Mucosa of rectum (tissue), 2 donors: ENCODE results near the gene BPIFB2.
"Not testable (repeated sequence)": the region's sequence is repeated elsewhere in the genome, so short reads cannot be mapped to it uniquely, and the experiment has no call there.

Experiments
- H3K27ac ChIP-seq, 2 donors: one replicate each; pipeline ENCODE4 v1.7.0; 2013; ENCODE audit warnings: inconsistent platforms in 2 of 2, low read depth in 2 of 2, low read length in 2 of 2
- H3K27me3 ChIP-seq, 2 donors: one replicate each; pipeline ENCODE4 v1.7.0; 2013; ENCODE audit warnings: low read length in 2 of 2; ENCODE audit not compliant: control insufficient read depth in 2 of 2, insufficient read depth in 2 of 2
- H3K36me3 ChIP-seq, 2 donors: one replicate each; pipeline ENCODE4 v1.7.0; 2013; ENCODE audit warnings: low read length in 2 of 2; ENCODE audit not compliant: control insufficient read depth in 2 of 2, insufficient read depth in 2 of 2
- H3K4me1 ChIP-seq, 2 donors: one replicate each; pipeline ENCODE4 v1.7.0; 2013; ENCODE audit warnings: low read length in 2 of 2, mild to moderate bottlenecking in 1 of 2; ENCODE audit not compliant: control insufficient read depth in 2 of 2, insufficient read depth in 2 of 2
- H3K4me3 ChIP-seq, 2 donors: one replicate each; pipeline ENCODE4 v1.7.0; 2013; ENCODE audit warnings: low read length in 2 of 2
- H3K9ac ChIP-seq, 2 donors: one replicate each; pipeline ENCODE4 v1.7.0; 2013; ENCODE audit warnings: low read length in 2 of 2, low read depth in 1 of 2, mild to moderate bottlenecking in 1 of 2
- H3K9me3 ChIP-seq, 2 donors: one replicate each; pipeline ENCODE4 v1.7.0; 2013; ENCODE audit warnings: low read length in 2 of 2; ENCODE audit not compliant: control insufficient read depth in 2 of 2
- donor health status: healthy.
- donor health status: Normal muscosa, but diverticular disease.

BPIFB2 gene

DNA sequence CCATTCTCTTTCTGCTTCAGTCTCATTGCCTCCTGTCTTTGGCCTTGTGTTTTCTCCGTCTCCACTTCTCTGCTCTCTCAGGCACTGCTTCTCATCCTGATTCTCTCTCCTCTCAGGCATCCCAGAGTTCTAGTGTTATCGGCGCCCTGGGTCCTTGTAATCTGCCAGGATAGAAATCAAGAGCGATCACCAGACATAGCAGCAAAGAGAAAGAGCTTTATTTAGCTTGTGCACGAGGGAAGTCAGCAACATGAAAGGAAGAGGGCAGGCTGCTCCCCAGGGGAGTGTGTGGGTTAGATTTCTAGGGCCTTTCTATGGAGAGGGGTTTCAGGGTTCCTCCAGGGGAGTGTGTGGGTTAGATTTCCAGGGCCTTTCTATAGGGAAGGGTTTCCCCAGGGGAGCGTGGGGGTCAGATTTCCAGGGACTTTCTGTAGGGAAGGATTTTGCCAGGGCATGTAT lies 35.8 kb upstream of the BPIFB2 start:
- Histone ChIP-seq H3K9ac (no peak overlapping the region), H3K27me3 (no peaks in the 10 kb centered on the region), H3K36me3 (no peaks in the 10 kb centered on the region), H3K9me3 (no peaks in the 10 kb centered on the region), H3K27ac (peak overlapping the region; percentile 7 to 61), H3K4me1 (peaks cover 5 to 17% of the 10 kb centered on the region in 2 donors), H3K4me3 (no peak overlapping the region)

DNA sequence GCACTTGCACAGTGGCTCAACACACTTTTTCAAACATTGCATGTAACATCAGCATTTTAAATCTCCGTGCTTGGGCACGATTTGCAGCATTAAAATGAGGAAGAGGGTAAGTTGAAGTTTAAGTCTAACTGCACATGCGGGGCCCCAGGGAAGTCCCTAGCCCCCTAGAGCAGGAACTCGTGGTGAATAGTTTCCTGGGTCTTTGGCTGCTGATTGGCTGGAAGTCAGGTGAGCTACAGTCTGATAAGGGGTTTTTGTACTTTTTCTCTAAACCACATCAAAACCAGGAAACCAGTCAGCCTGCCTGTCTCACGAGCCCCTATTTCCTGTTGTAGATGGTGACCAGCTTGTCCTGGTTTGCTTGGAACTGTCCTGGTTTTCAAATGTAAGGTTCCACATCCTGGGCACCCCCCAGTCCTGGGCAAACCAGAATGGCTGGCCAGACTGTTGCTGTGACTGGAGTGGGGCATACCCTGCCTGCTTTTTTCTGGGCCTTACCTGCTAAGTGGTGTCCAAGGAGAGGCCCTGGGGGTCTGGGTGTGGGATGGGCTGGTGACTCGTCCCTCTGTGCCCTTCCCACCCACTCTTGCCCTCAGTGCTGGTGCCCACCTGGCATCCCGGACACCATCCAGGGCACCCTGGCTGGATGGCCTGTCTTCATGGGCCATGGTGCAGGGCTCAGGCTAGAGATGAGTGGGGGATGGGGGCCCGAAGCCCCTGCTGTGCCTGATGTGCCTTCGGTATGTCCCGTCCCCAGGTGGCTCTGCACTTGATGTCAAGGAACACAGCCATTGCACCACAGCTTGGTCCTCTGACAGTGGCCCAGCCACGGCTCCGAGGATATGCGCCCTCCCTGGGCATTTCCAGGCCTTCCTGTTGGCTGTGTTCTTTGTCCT lies 35.1 kb upstream of the BPIFB2 start:
- H3K27me3 ChIP-seq, result no peaks in the 10 kb centered on the region
- peak overlapping the region in 1 of 2 donors; percentile 6 for H3K9ac ChIP-seq
- H3K27ac ChIP-seq, result peak overlapping the region; percentile 51 to 77

DNA sequence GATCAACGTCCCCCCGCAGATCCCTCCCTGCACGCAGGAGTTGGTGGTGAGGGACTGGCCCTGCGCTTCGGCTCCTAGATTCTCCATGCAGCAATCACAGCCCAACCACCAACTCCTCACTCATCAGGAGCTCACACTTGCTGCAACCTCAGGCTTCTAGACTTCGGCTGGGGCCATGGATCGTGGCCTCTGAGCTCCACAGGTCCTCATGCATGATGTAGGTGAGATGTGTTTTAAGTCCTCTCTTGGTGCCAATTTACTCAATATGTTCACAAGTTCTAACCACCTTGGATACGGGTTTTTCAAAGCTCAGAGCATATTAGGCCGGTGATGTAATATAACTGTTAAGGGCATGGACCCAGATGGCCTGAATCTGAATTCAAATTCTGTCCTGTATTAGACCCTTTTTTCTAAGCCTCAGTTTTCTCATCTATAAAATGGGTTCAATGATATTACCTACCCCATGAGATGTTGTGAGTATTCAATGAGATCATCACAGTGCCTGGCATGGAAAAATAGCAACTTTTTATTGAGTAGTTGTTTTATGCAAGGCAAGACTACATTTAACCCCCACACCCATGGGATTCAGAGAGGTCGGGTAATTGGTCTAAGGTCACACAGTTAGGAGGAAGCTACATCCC lies 34.3 kb upstream of the BPIFB2 start:
- Histone ChIP-seq H3K27ac (peak overlapping the region; percentile 51 to 77), H3K9me3 (no peaks in the 10 kb centered on the region), H3K4me1 (peaks cover 5 to 17% of the 10 kb centered on the region in 2 donors)

More for the DNA sequence above, 35.1 kb upstream of the BPIFB2 start:
- no peaks in the 10 kb centered on the region for H3K9me3 ChIP-seq
- no peak overlapping the region for H3K4me3 ChIP-seq
- H3K4me1 ChIP-seq, result peaks cover 5 to 17% of the 10 kb centered on the region in 2 donors
- H3K36me3 ChIP-seq, result no peaks in the 10 kb centered on the region

DNA sequence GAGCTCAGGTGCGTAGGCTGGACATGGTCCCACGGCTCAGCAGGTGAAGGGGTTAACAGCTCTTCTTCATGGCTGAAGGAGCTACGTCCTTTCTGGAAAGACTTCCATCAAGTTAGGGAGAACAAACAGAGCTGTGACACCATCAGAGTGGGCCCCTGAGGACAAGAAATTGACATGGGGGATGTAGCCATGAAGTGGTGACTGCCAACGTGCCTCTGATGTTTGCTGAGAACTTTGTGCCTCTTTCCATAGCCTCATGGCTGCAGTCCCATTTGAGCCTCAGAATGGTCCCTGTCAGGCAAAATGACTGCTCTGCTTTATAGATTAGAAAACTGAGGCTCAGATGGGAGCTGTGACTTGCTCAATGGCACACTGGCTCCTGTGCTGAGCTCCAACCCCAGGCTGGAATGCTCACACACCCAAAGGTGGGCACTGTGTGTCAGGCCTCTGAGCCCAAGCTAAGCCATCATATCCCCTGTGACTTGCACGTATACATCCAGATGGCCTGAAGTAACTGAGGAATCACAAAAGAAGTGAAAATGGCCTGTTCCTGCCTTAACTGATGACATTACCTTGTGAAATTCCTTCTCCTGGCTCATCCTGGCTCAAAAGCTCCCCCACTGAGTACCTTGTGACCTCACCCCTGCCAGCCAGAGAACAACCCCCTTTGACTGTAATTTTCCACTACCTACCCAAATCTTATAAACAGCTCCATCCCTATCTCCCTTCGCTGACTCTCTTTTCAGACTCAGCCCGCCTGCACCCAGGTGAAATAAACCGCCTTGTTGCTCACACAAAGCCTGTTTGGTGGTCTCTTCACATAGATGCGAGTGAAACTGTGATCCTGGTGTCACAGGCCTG lies 33.1 kb upstream of the BPIFB2 start:
- H3K9ac ChIP-seq, H3K27me3 ChIP-seq, H3K36me3 ChIP-seq, H3K4me3 ChIP-seq, H3K9me3 ChIP-seq, H3K27ac ChIP-seq: not testable (repeated sequence)
- H3K4me1 ChIP-seq, result peaks cover 5 to 15% of the 10 kb centered on the region in 2 donors

More for the DNA sequence above, 34.3 kb upstream of the BPIFB2 start:
- no peaks in the 10 kb centered on the region for H3K36me3 ChIP-seq
- no peak overlapping the region for H3K4me3 ChIP-seq
- H3K27me3 ChIP-seq, result peaks cover 0 to 2% of the 10 kb centered on the region in 2 donors
- H3K9ac ChIP-seq, result no peak overlapping the region

DNA sequence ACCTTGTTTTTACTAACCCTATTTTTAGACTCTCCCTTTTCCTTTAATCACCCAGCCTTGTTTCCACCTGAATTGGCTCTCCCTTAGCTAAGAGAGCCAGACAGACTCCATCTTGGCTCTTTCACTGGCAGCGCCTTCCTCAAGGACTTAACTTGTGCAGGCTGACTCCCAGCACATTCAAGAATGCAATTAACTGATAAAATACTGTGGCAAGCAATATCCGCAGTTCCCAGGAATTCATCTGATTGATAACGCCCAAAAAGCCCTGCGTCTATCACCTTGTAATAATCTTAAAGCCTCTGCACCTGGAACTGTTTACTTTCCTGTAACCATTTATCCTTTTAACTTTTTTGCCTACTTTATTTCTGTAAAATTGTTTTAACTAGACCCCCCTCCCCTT lies 32.4 kb upstream of the BPIFB2 start:
- peaks cover 5 to 11% of the 10 kb centered on the region in 2 donors for H3K4me1 ChIP-seq
- not testable (repeated sequence) for H3K27me3 ChIP-seq, H3K4me3 ChIP-seq, H3K27ac ChIP-seq, H3K36me3 ChIP-seq, H3K9me3 ChIP-seq, H3K9ac ChIP-seq

DNA sequence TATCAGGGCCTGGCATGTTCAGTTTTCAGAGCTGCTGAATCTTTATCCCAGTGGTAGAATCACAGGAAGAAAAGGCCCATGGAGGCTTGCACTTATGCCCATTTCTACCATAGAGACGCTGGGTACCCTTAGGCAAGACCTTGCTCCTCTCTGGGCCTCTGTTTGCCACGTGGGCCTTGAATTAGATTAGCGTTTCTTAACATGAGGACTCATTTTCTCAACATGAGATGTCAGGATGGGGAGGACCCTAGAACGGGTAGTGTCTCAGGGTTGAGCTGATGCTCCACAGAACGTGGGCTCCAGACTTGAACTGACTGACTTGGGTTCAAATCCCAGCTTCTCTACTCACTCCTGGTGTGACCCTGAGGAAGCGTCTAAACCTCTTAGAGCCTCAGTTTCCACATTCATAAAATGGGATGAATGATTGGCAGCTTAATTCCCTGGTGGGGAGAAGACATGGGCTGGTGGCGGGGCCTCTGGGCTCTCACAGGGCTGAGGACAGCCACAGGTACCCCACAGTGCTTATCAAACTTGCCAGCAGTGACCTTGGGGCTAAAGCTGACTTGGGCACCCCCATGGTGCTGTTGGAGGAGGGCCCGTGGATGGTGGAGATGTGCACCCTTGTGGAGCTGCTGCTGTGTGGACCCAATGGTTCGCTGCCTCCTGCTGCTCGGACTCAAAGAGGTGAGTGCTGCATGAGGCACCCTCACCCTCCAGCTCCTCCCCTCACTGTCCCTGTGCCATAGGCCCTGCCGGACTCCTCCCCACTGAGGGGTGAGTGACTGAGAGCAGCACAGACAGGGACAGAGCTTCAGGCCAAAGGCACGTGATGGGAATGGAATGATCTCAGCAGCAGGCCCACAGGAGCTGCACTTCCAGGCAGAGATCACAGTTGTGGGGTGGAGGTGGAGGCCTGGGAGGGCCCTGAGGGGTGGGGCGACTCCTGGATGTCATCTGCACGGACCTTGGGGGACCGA lies 31.5 kb upstream of the BPIFB2 start:
- peaks cover 0 to 2% of the 10 kb centered on the region in 2 donors for H3K27me3 ChIP-seq

DNA sequence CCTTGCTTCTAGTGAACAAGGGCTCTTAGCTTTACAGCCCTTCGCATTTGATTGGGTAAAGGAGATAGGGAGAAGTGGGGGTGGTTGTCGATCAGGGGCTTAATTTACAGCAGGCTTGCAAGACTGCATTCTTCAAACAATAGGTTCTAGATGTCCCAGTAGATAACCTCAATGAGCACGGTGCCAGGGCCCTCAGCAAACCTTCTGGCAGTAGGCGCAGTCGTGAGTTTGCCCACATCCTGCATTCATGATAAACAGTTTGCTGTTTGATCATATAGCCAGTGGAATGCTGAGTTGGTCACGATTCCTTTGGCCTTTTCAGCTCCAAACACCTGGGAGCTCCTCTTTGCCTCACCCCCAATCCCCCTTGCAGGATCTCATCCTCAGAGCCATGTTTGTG lies 30.8 kb upstream of the BPIFB2 start:
- Histone ChIP-seq H3K4me1 (peaks cover 5 to 7% of the 10 kb centered on the region in 2 donors), H3K27ac (no peak overlapping the region), H3K4me3 (no peak overlapping the region), H3K9ac (no peak overlapping the region), H3K36me3 (no peaks in the 10 kb centered on the region), H3K27me3 (peaks cover 0 to 2% of the 10 kb centered on the region in 2 donors), H3K9me3 (no peaks in the 10 kb centered on the region)

More for the DNA sequence above, 31.5 kb upstream of the BPIFB2 start:
- H3K4me3 ChIP-seq, result no peak overlapping the region
- no peak overlapping the region for H3K9ac ChIP-seq
- H3K9me3 ChIP-seq, result no peaks in the 10 kb centered on the region
- no peaks in the 10 kb centered on the region for H3K36me3 ChIP-seq
- H3K27ac ChIP-seq, result no peak overlapping the region
- peaks cover 5 to 7% of the 10 kb centered on the region in 2 donors for H3K4me1 ChIP-seq

DNA sequence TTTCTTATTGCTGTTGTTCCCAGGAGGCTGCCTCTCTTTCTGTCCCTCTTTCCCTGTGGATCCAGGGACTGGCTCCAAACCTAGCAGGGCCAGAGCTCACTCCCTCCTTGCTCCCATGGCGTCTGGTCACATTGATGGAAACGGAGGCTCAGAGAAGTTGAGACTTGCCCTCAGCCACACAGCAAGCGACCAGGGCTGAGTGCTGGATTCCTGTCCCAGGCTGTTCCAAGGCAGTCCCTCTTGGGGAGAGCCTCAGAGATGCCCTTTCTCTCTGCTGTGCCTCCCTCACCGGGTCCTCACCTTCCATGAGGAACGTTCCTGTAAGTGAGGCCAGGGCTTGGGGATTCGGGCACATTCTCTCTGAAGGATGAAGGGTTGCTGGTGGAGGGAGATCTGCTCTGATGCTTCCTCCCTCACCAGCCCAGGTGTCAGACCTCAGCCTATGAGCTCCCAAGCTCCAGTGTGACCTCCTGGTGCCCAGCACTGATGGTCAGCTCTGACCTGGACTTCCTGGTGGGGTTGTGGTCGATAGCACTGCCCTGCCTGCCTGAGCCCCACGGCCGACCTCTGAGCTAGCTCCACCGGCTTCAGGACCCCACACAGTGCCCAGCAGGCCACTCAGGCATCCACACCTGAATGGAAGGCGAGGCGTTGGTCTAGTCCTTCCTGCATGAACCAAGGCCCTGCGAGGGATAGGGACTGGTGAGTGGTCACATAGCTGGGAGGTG lies 30.1 kb upstream of the BPIFB2 start:
- H3K4me3 ChIP-seq, result no peak overlapping the region
- H3K9ac ChIP-seq, result no peak overlapping the region
- no peaks in the 10 kb centered on the region for H3K9me3 ChIP-seq
- H3K4me1 ChIP-seq, result peaks cover 5 to 6% of the 10 kb centered on the region in 2 donors
- H3K27me3 ChIP-seq, result peaks cover 0 to 2% of the 10 kb centered on the region in 2 donors
- no peak overlapping the region for H3K27ac ChIP-seq
- no peaks in the 10 kb centered on the region for H3K36me3 ChIP-seq

DNA sequence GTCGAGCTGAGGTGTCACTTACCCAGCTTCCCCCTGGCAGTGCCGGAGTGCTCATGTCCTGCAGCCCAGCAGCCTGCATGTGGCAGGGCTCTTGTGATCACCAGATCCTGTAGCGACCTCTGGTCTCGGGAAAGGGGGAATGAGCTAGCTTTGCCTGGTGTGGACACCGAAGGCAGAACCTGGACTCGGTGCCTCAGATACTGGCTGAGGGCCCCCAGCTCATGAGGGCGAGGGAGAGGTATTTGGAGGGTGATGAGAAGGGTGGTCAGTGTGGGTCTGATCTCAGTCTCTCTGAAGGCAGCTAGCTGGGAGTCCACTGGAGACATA lies 29.5 kb upstream of the BPIFB2 start:
- H3K9ac ChIP-seq, result no peak overlapping the region
- H3K4me3 ChIP-seq, result no peak overlapping the region
- peaks cover 0 to 2% of the 10 kb centered on the region in 2 donors for H3K27me3 ChIP-seq
- H3K4me1 ChIP-seq, result peaks cover under 1% of the 10 kb centered on the region in 2 donors
- H3K36me3 ChIP-seq, result no peaks in the 10 kb centered on the region
- no peak overlapping the region for H3K27ac ChIP-seq
- H3K9me3 ChIP-seq, result no peaks in the 10 kb centered on the region
